CD8-positive, alpha-beta memory T cell (primary cell): ENCODE measurements around the gene TRIM9. TPM values are rescaled to one million over a fixed set of nuclear protein-coding genes. Genes with fewer than 3 reads are reported as not detected.

Source experiments
- CTCF ChIA-PET: fragments of 350-600 bp; sonication (Branson Sonifier 250); formaldehyde crosslinking; loops from one replicate; lab custom pipeline; 2021; ENCODE audit warnings: antibody characterized with exemption; lab: Charles Lee
- POLR2A ChIA-PET: fragments of 350-600 bp; sonication (Branson Sonifier 250); formaldehyde crosslinking; loops from one replicate; lab custom pipeline; 2021; ENCODE audit warnings: antibody characterized with exemption; lab: Charles Lee
- DNase-seq, 5 donors: peaks; one replicate each; pipeline versions ENCODE4 v3.0.0 to v3.0.0-alpha.2; 2020 to 2022; ENCODE audit warnings: mixed read lengths in 1 of 5
- H3K27ac ChIP-seq: one replicate; pipeline ENCODE4 v1.7.0; 2013; ENCODE audit warnings: low read depth, mild to moderate bottlenecking, low read length, moderate library complexity
- H3K27me3 ChIP-seq: 2 replicates; pipeline ENCODE4 v1.7.0; 2013; ENCODE audit warnings: low read length, mild to moderate bottlenecking; ENCODE audit not compliant: insufficient read depth, poor library complexity, severe bottlenecking
- H3K36me3 ChIP-seq: 2 replicates; pipeline ENCODE4 v1.7.0; 2013; ENCODE audit warnings: mild to moderate bottlenecking, low read length, moderate library complexity; ENCODE audit not compliant: insufficient read depth
- H3K4me1 ChIP-seq: 2 replicates; pipeline ENCODE4 v1.7.0; 2013; ENCODE audit warnings: mild to moderate bottlenecking, low read length, moderate library complexity; ENCODE audit not compliant: insufficient read depth
- H3K4me3 ChIP-seq: 2 replicates; pipeline ENCODE4 v1.7.0; 2013; ENCODE audit warnings: mild to moderate bottlenecking, low read length
- H3K9me3 ChIP-seq: 2 replicates; pipeline ENCODE4 v1.7.0; 2013; ENCODE audit warnings: mild to moderate bottlenecking, low read length
- H3K27ac Mint-ChIP-seq, 8 donors: one replicate each; pipeline ENCODE4 v1.8.0; 2020 to 2021; ENCODE audit warnings: mixed read lengths in 8 of 8, mild to moderate bottlenecking in 6 of 8, inconsistent platforms in 3 of 8, moderate library complexity in 3 of 8
- H3K27me3 Mint-ChIP-seq, 2 donors: one replicate each; pipeline ENCODE4 v1.8.0; 2020 to 2021; ENCODE audit warnings: mixed read lengths in 2 of 2, mild to moderate bottlenecking in 1 of 2, moderate library complexity in 1 of 2
- H3K36me3 Mint-ChIP-seq, 3 donors: one replicate each; pipeline ENCODE4 v1.8.0; 2020 to 2021; ENCODE audit warnings: mixed read lengths in 3 of 3, inconsistent platforms in 1 of 3, mild to moderate bottlenecking in 1 of 3
- H3K4me1 Mint-ChIP-seq, 3 donors: one replicate each; pipeline ENCODE4 v1.8.0; 2020 to 2021; ENCODE audit warnings: mixed read lengths in 3 of 3, inconsistent platforms in 1 of 3, mild to moderate bottlenecking in 1 of 3
- H3K4me3 Mint-ChIP-seq, 7 donors: one replicate each; pipeline ENCODE4 v1.8.0; 2020 to 2021; ENCODE audit warnings: mixed read lengths in 7 of 7, mild to moderate bottlenecking in 6 of 7, moderate library complexity in 4 of 7, inconsistent platforms in 2 of 7
- H3K9me3 Mint-ChIP-seq, 5 donors: one replicate each; pipeline ENCODE4 v1.8.0; 2020 to 2022; ENCODE audit warnings: mixed read lengths in 5 of 5, mild to moderate bottlenecking in 3 of 5, moderate library complexity in 2 of 5, inconsistent platforms in 1 of 5
- polyA plus RNA-seq: library from polyadenylated mRNA; unstranded; fragments of 300-500 nt; fragmentation: Illumina TruSeq; gene quantifications from one replicate; pipeline ENCODE4 v1.2.3, GENCODE V29; 2021
- total RNA-seq, 2 experiments: library from RNA; stranded (reverse); gene quantifications; one replicate each; pipeline ENCODE4 v1.2.3, GENCODE V29; 2021

TRIM9 gene
- total and polyA plus RNA-seq, 3 experiments from 2014 or later = 0.05 to 1.0 (median 0.85) TPM

DNA sequence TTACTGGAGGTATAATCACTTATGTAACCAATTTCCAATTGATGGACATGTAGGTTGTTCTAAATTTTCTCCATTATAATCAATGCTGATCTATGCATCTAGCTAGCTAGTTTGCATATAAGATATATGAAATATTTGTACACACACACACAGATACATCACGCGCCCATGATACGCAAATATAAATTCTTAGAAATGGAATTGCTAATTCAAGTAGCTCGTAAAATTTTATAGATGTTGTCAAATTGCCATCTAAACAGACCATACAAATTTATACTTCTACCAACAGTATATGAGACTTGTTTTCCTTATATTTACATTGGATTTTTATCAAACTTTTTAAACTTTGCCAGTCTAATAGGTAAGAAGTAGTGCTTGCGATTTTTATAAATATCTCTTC lies 29.1 kb upstream of the TRIM9 start:
- POLR2A ChIA-PET = no interaction called here

DNA sequence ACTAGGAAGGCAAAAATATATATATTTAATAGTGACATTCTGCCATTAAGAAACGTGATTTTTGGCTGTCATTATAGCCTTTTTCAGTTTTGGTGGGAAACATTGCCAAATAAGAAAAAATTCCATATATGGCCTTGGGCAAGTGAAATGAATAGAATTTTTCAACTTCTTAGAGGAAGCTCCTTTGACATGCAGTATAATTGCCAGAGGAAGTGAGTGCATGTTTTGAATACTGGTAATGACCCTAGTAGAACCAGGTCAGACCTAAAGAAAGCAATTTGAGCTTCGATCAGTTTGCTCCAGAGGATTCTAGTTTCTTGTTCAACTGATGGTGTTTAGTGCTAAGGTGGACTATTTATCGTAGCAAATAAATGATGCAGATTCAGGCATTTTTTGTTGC lies 26.2 kb upstream of the TRIM9 start:
- H3K27me3 Mint-ChIP-seq = peaks cover under 1 to 8% of the 10 kb centered on the region in 2 donors
- no peak overlapping the region for H3K4me3 ChIP-seq
- peaks cover 0 to 2% (median 0%) of the 10 kb centered on the region in 5 donors for H3K9me3 Mint-ChIP-seq
- POLR2A ChIA-PET = no interaction called here
- no peak overlapping the region for H3K27ac ChIP-seq
- H3K27ac Mint-ChIP-seq = no peak overlapping the region
- H3K36me3 ChIP-seq = no peaks in the 10 kb centered on the region
- CTCF ChIA-PET = no interaction called here
- no peak overlapping the region for H3K4me3 Mint-ChIP-seq
- DNase-seq = no peak
- no peaks in the 10 kb centered on the region for H3K4me1 ChIP-seq
- H3K36me3 Mint-ChIP-seq = no peaks in the 10 kb centered on the region
- peaks cover 9% of the 10 kb centered on the region for H3K27me3 ChIP-seq
- H3K4me1 Mint-ChIP-seq = no peaks in the 10 kb centered on the region
- no peaks in the 10 kb centered on the region for H3K9me3 ChIP-seq

More for the DNA sequence above, 29.1 kb upstream of the TRIM9 start:
- no peaks in the 10 kb centered on the region for H3K4me1 ChIP-seq
- Mint-ChIP-seq H3K36me3 (no peaks in the 10 kb centered on the region), H3K4me1 (no peaks in the 10 kb centered on the region), H3K9me3 (peaks cover 0 to 4% (median 3%) of the 10 kb centered on the region in 5 donors), H3K27me3 (peaks cover 8 to 16% of the 10 kb centered on the region in 2 donors), H3K27ac (no peak overlapping the region), H3K4me3 (no peak overlapping the region)
- H3K9me3 ChIP-seq = no peaks in the 10 kb centered on the region
- H3K27me3 ChIP-seq = peaks cover 9% of the 10 kb centered on the region
- CTCF ChIA-PET = no interaction called here
- H3K36me3 ChIP-seq = no peaks in the 10 kb centered on the region
- no peak overlapping the region for H3K4me3 ChIP-seq
- H3K27ac ChIP-seq = no peak overlapping the region
- no peak for DNase-seq

DNA sequence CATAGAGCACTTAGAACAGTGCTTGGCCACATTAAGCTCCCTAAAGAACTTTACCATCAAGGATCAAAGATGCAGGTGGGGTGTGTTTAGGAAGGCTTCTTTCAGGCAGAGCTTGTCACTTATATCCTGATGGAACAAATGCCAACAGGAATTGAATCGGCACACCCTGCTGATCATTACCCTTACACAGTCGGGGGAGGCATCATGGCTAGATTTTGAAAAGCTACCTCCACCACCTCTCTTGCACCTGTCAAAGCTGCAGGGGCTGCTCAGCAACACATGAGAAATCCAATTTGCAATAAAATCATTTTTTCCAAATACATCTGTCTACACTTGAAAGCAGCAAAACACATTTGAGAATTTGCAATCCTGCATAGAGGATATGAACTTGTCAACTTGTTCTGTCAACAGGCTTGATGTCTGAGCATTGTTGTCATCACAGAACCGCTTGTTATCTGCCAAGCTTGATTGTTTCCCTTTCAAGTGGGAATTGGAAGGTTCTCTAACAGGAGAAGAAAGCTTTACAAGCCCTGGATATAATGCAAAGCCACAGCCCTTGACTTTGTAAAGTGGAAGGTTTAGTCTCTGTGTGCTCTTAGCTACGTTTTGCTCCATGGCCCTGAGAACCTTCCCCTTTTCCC lies 24.6 kb upstream of the TRIM9 start:
- H3K27ac Mint-ChIP-seq = no peak overlapping the region
- Histone ChIP-seq H3K27ac (no peak overlapping the region), H3K4me3 (no peak overlapping the region), H3K9me3 (no peaks in the 10 kb centered on the region), H3K4me1 (no peaks in the 10 kb centered on the region), H3K36me3 (no peaks in the 10 kb centered on the region), H3K27me3 (peaks cover 9% of the 10 kb centered on the region)
- no peaks in the 10 kb centered on the region for H3K4me1 Mint-ChIP-seq
- no peak for DNase-seq
- ChIA-PET POLR2A (no interaction called here), CTCF (no interaction called here)
- no peak overlapping the region for H3K4me3 Mint-ChIP-seq
- H3K36me3 Mint-ChIP-seq = no peaks in the 10 kb centered on the region
- H3K9me3 Mint-ChIP-seq = no peaks in the 10 kb centered on the region
- peaks cover 0 to 5% of the 10 kb centered on the region in 2 donors for H3K27me3 Mint-ChIP-seq

DNA sequence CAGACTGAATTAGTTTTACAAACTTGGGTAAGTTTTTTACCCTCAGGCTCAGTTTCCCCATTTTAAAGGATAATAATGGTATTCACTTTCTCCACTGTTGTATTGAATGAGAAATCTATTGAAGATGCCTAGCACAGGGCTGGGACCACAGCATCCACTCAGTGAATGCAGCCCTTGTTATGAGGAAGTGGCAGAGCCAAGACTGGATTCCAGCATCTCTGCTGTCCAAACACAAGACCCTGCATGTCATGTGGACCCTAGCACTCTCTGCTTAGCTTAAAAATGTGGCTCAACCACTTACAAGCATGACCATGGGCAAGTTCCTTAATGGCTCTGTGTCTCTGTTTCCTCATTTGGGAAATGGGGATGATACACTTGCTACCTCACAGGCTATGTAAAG lies 24.1 kb upstream of the TRIM9 start:
- no peaks in the 10 kb centered on the region for H3K4me1 Mint-ChIP-seq
- no peaks in the 10 kb centered on the region for H3K36me3 ChIP-seq
- no peaks in the 10 kb centered on the region for H3K4me1 ChIP-seq
- no peak overlapping the region for H3K27ac Mint-ChIP-seq
- H3K27ac ChIP-seq = no peak overlapping the region
- H3K4me3 Mint-ChIP-seq = no peak overlapping the region
- POLR2A ChIA-PET = no interaction called here
- CTCF ChIA-PET = no interaction called here
- H3K9me3 Mint-ChIP-seq = no peaks in the 10 kb centered on the region
- DNase-seq = no peak
- H3K9me3 ChIP-seq = no peaks in the 10 kb centered on the region
- no peak overlapping the region for H3K4me3 ChIP-seq
- H3K27me3 ChIP-seq = peaks cover 9% of the 10 kb centered on the region
- H3K36me3 Mint-ChIP-seq = no peaks in the 10 kb centered on the region
- H3K27me3 Mint-ChIP-seq = peaks cover 2 to 5% of the 10 kb centered on the region in 2 donors

DNA sequence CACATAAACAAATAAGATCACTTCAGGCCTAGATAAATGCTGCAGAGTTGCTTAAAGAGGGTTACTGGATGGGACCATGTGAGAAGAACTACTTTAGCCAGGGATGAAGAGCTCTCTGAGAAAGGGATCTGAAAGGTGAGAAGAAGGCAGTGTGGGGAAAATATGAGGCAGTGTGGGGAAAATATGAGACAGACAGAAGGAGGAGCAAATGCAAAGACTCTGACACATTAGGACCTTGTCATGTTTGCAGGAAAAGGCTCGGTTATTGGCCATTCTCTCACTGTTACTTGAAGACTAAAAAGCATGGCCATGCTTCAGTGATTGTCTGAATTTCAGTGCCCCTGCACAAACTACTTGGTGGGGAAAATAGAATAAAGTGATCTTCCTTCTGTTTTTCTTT lies 22.7 kb upstream of the TRIM9 start:
- H3K27me3 Mint-ChIP-seq = peaks cover 2 to 5% of the 10 kb centered on the region in 2 donors
- Histone ChIP-seq H3K4me1 (no peaks in the 10 kb centered on the region), H3K36me3 (no peaks in the 10 kb centered on the region), H3K4me3 (no peak overlapping the region), H3K27ac (no peak overlapping the region), H3K27me3 (peaks cover 9% of the 10 kb centered on the region), H3K9me3 (no peaks in the 10 kb centered on the region)
- no peaks in the 10 kb centered on the region for H3K9me3 Mint-ChIP-seq
- POLR2A ChIA-PET = no interaction called here
- DNase-seq = no peak
- no peaks in the 10 kb centered on the region for H3K4me1 Mint-ChIP-seq
- CTCF ChIA-PET = interaction anchor here (1.2 kb wide), 1 partner anchor 10 kb away, joined by 3 read pairs; no protein-coding TSS in a partner anchor
- no peaks in the 10 kb centered on the region for H3K36me3 Mint-ChIP-seq
- no peak overlapping the region for H3K4me3 Mint-ChIP-seq
- no peak overlapping the region for H3K27ac Mint-ChIP-seq

DNA sequence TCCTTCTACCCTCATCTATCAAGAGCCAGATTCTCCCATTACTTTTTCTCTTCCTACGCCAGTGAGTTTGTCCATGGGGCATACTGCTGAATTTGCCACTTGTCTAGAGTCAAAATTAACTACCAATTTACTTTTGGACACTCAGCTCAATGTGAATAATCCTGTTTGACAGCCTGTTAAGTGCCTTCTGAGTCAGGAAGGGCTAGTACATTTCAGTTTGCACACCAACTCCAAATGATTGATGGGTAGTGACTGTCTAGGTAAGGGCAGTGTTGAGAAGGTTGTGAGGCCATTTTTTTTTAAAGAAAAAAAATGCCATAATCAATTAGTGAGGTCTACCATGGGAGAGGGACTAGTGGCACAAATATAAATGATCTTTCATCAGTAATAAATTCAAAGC lies 21.8 kb upstream of the TRIM9 start:
- Mint-ChIP-seq H3K4me1 (no peaks in the 10 kb centered on the region), H3K9me3 (no peaks in the 10 kb centered on the region), H3K27me3 (peaks cover 2 to 5% of the 10 kb centered on the region in 2 donors), H3K36me3 (no peaks in the 10 kb centered on the region), H3K4me3 (no peak overlapping the region), H3K27ac (no peak overlapping the region)
- H3K4me3 ChIP-seq = no peak overlapping the region
- DNase-seq = no peak
- no peaks in the 10 kb centered on the region for H3K4me1 ChIP-seq
- H3K9me3 ChIP-seq = no peaks in the 10 kb centered on the region
- no peak overlapping the region for H3K27ac ChIP-seq
- H3K27me3 ChIP-seq = peaks cover 9% of the 10 kb centered on the region
- H3K36me3 ChIP-seq = no peaks in the 10 kb centered on the region
- ChIA-PET CTCF (interaction anchor here (1.2 kb wide), 1 partner anchor 9 kb away, joined by 3 read pairs; no protein-coding TSS in a partner anchor), POLR2A (no interaction called here)

DNA sequence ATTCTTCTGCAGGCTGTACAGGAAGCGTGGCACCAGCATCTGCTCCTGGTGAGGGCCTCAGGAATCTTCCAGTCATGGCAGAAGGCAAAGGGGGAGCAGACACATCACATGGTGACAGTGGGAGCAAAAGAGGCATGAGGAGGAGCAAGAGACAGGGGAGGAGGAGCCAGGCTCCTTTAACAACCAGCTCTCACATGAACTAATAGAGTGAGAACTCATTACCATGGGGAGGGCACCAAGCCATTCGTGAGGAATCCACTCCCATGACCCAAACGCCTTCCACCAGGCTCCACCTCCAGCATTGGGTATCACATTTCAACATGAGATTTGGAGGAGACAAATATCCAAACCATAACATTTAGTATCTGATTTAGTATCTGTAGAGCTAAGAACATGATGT lies 14.7 kb upstream of the TRIM9 start:
- Histone ChIP-seq H3K36me3 (no peaks in the 10 kb centered on the region), H3K4me1 (no peaks in the 10 kb centered on the region), H3K9me3 (no peaks in the 10 kb centered on the region), H3K27ac (no peak overlapping the region), H3K27me3 (no peaks in the 10 kb centered on the region), H3K4me3 (no peak overlapping the region)
- ChIA-PET POLR2A (no interaction called here), CTCF (no interaction called here)
- H3K4me1 Mint-ChIP-seq = no peaks in the 10 kb centered on the region
- H3K36me3 Mint-ChIP-seq = peaks cover 0 to 3% (median 2%) of the 10 kb centered on the region in 3 donors
- no peaks in the 10 kb centered on the region for H3K9me3 Mint-ChIP-seq
- H3K27ac Mint-ChIP-seq = no peak overlapping the region
- DNase-seq = no peak
- H3K27me3 Mint-ChIP-seq = peaks cover 12 to 19% of the 10 kb centered on the region in 2 donors
- no peak overlapping the region for H3K4me3 Mint-ChIP-seq

DNA sequence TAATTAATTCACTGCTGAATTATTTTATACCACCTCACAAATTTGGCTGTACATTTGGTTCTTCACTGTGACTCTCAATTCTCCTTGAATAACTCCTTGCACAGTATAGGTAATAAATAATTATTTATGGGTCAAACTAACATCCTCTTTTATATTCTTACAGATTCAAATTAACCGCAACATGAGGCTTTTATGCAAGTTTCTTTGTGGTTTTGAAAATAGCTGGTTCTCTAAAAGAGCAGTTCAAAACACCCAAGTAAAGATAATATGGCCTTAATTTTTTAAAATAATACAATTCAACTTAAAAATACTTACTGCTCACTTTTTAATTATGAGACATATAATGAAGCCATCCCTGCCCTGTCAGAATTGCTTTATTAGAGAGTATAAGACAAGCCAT lies 12.9 kb upstream of the TRIM9 start:
- Histone ChIP-seq H3K27me3 (no peaks in the 10 kb centered on the region), H3K4me1 (no peaks in the 10 kb centered on the region), H3K9me3 (no peaks in the 10 kb centered on the region), H3K27ac (no peak overlapping the region), H3K4me3 (no peak overlapping the region), H3K36me3 (no peaks in the 10 kb centered on the region)
- CTCF ChIA-PET = interaction anchor here (1.4 kb wide), 1 partner anchor 9 kb away, joined by 3 read pairs; no protein-coding TSS in a partner anchor
- peaks cover 0 to 3% (median 2%) of the 10 kb centered on the region in 3 donors for H3K36me3 Mint-ChIP-seq
- peaks cover 10 to 22% of the 10 kb centered on the region in 2 donors for H3K27me3 Mint-ChIP-seq
- POLR2A ChIA-PET = no interaction called here
- no peak overlapping the region for H3K4me3 Mint-ChIP-seq
- H3K9me3 Mint-ChIP-seq = no peaks in the 10 kb centered on the region
- DNase-seq = no peak
- no peaks in the 10 kb centered on the region for H3K4me1 Mint-ChIP-seq
- no peak overlapping the region for H3K27ac Mint-ChIP-seq
